ENCODE results near the gene GOLGB1. TPM values are rescaled to one million over a fixed set of nuclear protein-coding genes. Genes with fewer than 3 reads are reported as not detected.

Gene GOLGB1
- total RNA-seq, 1 donor from 2014 or later, result 51.3 TPM

GRCh38 chr3:121677141-121677540 lies 72.4 kb downstream of the GOLGB1 start:
- DNase-seq, result no peak

- no peak for DNase-seq
Observed at GRCh38 chr3:121670676-121671075, 78.9 kb downstream of the GOLGB1 start.

GRCh38 chr3:121667333-121667732 lies 82.2 kb downstream of the GOLGB1 start:
- DNase-seq, result no peak

- DNase-seq, result no peak
Observed at GRCh38 chr3:121665488-121665887, 84.1 kb downstream of the GOLGB1 start.

- DNase-seq, result no peak
Observed at GRCh38 chr3:121663171-121663847, 86.2 kb downstream of the GOLGB1 start.

GRCh38 chr3:121662742-121663141 lies 86.8 kb downstream of the GOLGB1 start:
- no peak for DNase-seq

- no peak for DNase-seq
Observed at GRCh38 chr3:121661376-121661775, 88.2 kb downstream of the GOLGB1 start.

- DNase-seq, result no peak
Observed at GRCh38 chr3:121660356-121661171, 89.0 kb downstream of the GOLGB1 start, which contains the start of gene HCLS1. Gene HCLS1 (minus strand): TSS chr3:121660903. CDS start chr3:121658347, 2,556 bp downstream.

- no peak for DNase-seq
Observed at GRCh38 chr3:121659586-121659985, 90.0 kb downstream of the GOLGB1 start.

- DNase-seq, result no peak
Observed at GRCh38 chr3:121658716-121659435, 90.7 kb downstream of the GOLGB1 start.

- no peak for DNase-seq
Observed at GRCh38 chr3:121654493-121655385, 94.8 kb downstream of the GOLGB1 start.

- no peak for DNase-seq
Observed at GRCh38 chr3:121651684-121652083, 97.9 kb downstream of the GOLGB1 start.

GRCh38 chr3:121649645-121650044 lies 99.9 kb downstream of the GOLGB1 start:
- no peak for DNase-seq

GRCh38 chr3:121648219-121648958 lies 101.2 kb downstream of the GOLGB1 start:
- DNase-seq, result no peak

- DNase-seq, result no peak
Observed at GRCh38 chr3:121645054-121645453, 104.5 kb downstream of the GOLGB1 start.

GRCh38 chr3:121642601-121643314 lies 106.8 kb downstream of the GOLGB1 start:
- DNase-seq, result no peak

- DNase-seq, result no peak
Observed at GRCh38 chr3:121641127-121641526, 108.4 kb downstream of the GOLGB1 start.

- DNase-seq, result no peak
Observed at GRCh38 chr3:121637922-121638321, 111.6 kb downstream of the GOLGB1 start.

- DNase-seq, result no peak
Observed at GRCh38 chr3:121630355-121630754, 119.2 kb downstream of the GOLGB1 start.

GRCh38 chr3:121629601-121630000 lies 119.9 kb downstream of the GOLGB1 start:
- DNase-seq, result no peak
